Astrocyte of the spinal cord (primary cell): Measurements from ENCODE around the gene MDP1.

Experiments
- DNase-seq: peaks from one replicate; pipeline ENCODE4 v3.0.0; 2011; ENCODE audit warnings: low read depth, low spot score
- H3K4me3 ChIP-seq: 2 replicates; pipeline ENCODE4 v1.5.1; 2011; ENCODE audit warnings: low read depth, mild to moderate bottlenecking, low read length, moderate library complexity
- CTCF ChIP-seq: IDR thresholded peaks from 2 replicates; pipeline ENCODE4 v1.5.1; 2012; ENCODE audit warnings: low read depth, mild to moderate bottlenecking, low read length, inconsistent platforms
- in situ Hi-C: cut with HindIII; loops from 2 replicates; pipeline ENCODE4 v1.10.0; 2017; ENCODE audit warnings: low sequenced_read_pairs

The MDP1 gene

GRCh38 chr14:24179961-24180796, 35.7 kb downstream of the MDP1 start:
- H3K4me3 ChIP-seq = no peak overlapping the region
- in situ Hi-C loops = no loop called here
- TF ChIP-seq CTCF = no peak
- DNase-seq = peak; percentile 90

GRCh38 chr14:24179294-24179960, 36.4 kb downstream of the MDP1 start:
- DNase-seq = no peak
- H3K4me3 ChIP-seq = no peak overlapping the region
- in situ Hi-C loops = no loop called here
- TF ChIP-seq CTCF = no peak

- TF ChIP-seq CTCF = no peak
- DNase-seq = no peak
- no peak overlapping the region for H3K4me3 ChIP-seq
- in situ Hi-C loops = no loop called here
Observed at GRCh38 chr14:24178399-24179178, 37.3 kb downstream of the MDP1 start.

- no peak for TF ChIP-seq CTCF
- in situ Hi-C loops = no loop called here
- DNase-seq = no peak
- no peak overlapping the region for H3K4me3 ChIP-seq
Observed at GRCh38 chr14:24177891-24178290, 38.0 kb downstream of the MDP1 start.

- H3K4me3 ChIP-seq = no peak overlapping the region
- in situ Hi-C loops = no loop called here
- DNase-seq = no peak
- TF ChIP-seq CTCF = no peak
Observed at GRCh38 chr14:24177041-24177825, 38.6 kb downstream of the MDP1 start.

GRCh38 chr14:24176599-24176998, 39.3 kb downstream of the MDP1 start:
- no peak for DNase-seq
- H3K4me3 ChIP-seq = no peak overlapping the region
- no peak for TF ChIP-seq CTCF
- in situ Hi-C loops = no loop called here
